ENCODE results near the gene TAF5L.
A peak's percentile ranks its signal among the peaks of the same experiment; 100 is the strongest.
"Not testable (repeated sequence)": the region's sequence is repeated elsewhere in the genome, so short reads cannot be mapped to it uniquely, and the experiment has no call there.

TAF5L gene

GRCh38 chr1:229625071-229625914 lies 629 bp downstream of the TAF5L start:
- ChIA-PET CTCF (interaction anchor here (1.4 kb wide), 1 partner anchor 67 kb away, joined by 7 read pairs; the partner anchor contains the start of gene ABCB10), POLR2A (interaction anchor here (2.0 kb wide), 1 partner anchor 67 kb away, joined by 6 read pairs; the partner anchor contains the start of gene ABCB10)
- no peak for TF ChIP-seq CTCF (IDR thresholded peaks at IDR 0.05; ENCODE audit: insufficient read depth, low read length, missing control alignments)
- no peak for DNase-seq (ENCODE audit: low read depth, low spot score)
- H3K4me3 ChIP-seq (ENCODE audit: low read depth, low read length) = peak overlapping the region; percentile 93

- ChIA-PET POLR2A (no interaction called here), CTCF (interaction anchor here (1.2 to 1.4 kb wide), 4 partner anchors 10 to 68 kb away, joined by 4 to 7 read pairs (median 4); partner anchors contain the start of gene ABCB10)
- DNase-seq (ENCODE audit: low read depth, low spot score) = no peak
- TF ChIP-seq CTCF (IDR thresholded peaks at IDR 0.05; ENCODE audit: insufficient read depth, low read length, missing control alignments) = no peak
- H3K4me3 ChIP-seq (ENCODE audit: low read depth, low read length) = peak overlapping the region; percentile 93
Observed at GRCh38 chr1:229624521-229625070, 1.3 kb downstream of the TAF5L start.

GRCh38 chr1:229623838-229624237 lies 2.1 kb downstream of the TAF5L start:
- POLR2A ChIA-PET = no interaction called here
- H3K4me3 ChIP-seq (ENCODE audit: low read depth, low read length) = no peak overlapping the region
- no peak for TF ChIP-seq CTCF (IDR thresholded peaks at IDR 0.05; ENCODE audit: insufficient read depth, low read length, missing control alignments)
- CTCF ChIA-PET = interaction anchor here (1.2 to 1.6 kb wide), 5 partner anchors 9 to 67 kb away, joined by 4 to 7 read pairs (median 4); partner anchors contain the start of gene ABCB10
- no peak for DNase-seq (ENCODE audit: low read depth, low spot score)

GRCh38 chr1:229623225-229623624 lies 2.7 kb downstream of the TAF5L start:
- POLR2A ChIA-PET = no interaction called here
- TF ChIP-seq CTCF (IDR thresholded peaks at IDR 0.05; ENCODE audit: insufficient read depth, low read length, missing control alignments) = no peak
- no peak for DNase-seq (ENCODE audit: low read depth, low spot score)
- CTCF ChIA-PET = interaction anchor here (1.2 to 1.6 kb wide), 4 partner anchors 10 to 66 kb away, joined by 3 to 5 read pairs (median 4); partner anchors contain the start of gene ABCB10
- H3K4me3 ChIP-seq (ENCODE audit: low read depth, low read length) = no peak overlapping the region

GRCh38 chr1:229622641-229623120 lies 3.2 kb downstream of the TAF5L start:
- DNase-seq (ENCODE audit: low read depth, low spot score); H3K4me3 ChIP-seq (ENCODE audit: low read depth, low read length); POLR2A ChIA-PET: not testable (repeated sequence)
- CTCF ChIA-PET = interaction anchor here (1.3 to 1.6 kb wide), 2 partner anchors 10 to 64 kb away, joined by 3 to 5 read pairs; partner anchors contain the start of gene ABCB10

GRCh38 chr1:229621663-229622062 lies 4.3 kb downstream of the TAF5L start:
- no peak for DNase-seq (ENCODE audit: low read depth, low spot score)
- no peak for TF ChIP-seq CTCF (IDR thresholded peaks at IDR 0.05; ENCODE audit: insufficient read depth, low read length, missing control alignments)
- ChIA-PET CTCF (interaction anchor here (1.1 to 1.5 kb wide), 2 partner anchors 63 to 64 kb away, joined by 3 read pairs; partner anchors contain the start of gene ABCB10), POLR2A (no interaction called here)
- H3K4me3 ChIP-seq (ENCODE audit: low read depth, low read length) = no peak overlapping the region
